OCI-LY3 (cell line): ENCODE measurements around the gene TOPORS.
"Not testable (repeated sequence)": the region's sequence is repeated elsewhere in the genome, so short reads cannot be mapped to it uniquely, and the experiment has no call there.

Experiments used
- EZH2phosphoT487 ChIP-seq: fragments of 200-600 bp; shearing (Covaris generic); IDR thresholded peaks from 2 replicates; pipeline ENCODE4 v1.6.1; 2018; ENCODE audit warnings: antibody characterized with exemption, mixed run types, low read depth
- TF ChIP-seq, protein P1 (sequence below): fragments of 200-600, 300-600 bp; sonication (generic); IDR thresholded peaks from 2 replicates; pipeline ENCODE4 v1.5.1; 2014; ENCODE audit warnings: antibody characterized with exemption, low read length, low read depth

GRCh38 chr9:32524558-32524891 is 27.9 kb downstream of the TOPORS start:
- TF ChIP-seq, protein P1, sequence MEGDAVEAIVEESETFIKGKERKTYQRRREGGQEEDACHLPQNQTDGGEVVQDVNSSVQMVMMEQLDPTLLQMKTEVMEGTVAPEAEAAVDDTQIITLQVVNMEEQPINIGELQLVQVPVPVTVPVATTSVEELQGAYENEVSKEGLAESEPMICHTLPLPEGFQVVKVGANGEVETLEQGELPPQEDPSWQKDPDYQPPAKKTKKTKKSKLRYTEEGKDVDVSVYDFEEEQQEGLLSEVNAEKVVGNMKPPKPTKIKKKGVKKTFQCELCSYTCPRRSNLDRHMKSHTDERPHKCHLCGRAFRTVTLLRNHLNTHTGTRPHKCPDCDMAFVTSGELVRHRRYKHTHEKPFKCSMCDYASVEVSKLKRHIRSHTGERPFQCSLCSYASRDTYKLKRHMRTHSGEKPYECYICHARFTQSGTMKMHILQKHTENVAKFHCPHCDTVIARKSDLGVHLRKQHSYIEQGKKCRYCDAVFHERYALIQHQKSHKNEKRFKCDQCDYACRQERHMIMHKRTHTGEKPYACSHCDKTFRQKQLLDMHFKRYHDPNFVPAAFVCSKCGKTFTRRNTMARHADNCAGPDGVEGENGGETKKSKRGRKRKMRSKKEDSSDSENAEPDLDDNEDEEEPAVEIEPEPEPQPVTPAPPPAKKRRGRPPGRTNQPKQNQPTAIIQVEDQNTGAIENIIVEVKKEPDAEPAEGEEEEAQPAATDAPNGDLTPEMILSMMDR = not testable (repeated sequence)
- not testable (repeated sequence) for TF ChIP-seq EZH2phosphoT487
